ENCODE data around the gene IL20RA. TPM values are rescaled to one million over a fixed set of nuclear protein-coding genes. Genes with fewer than 3 reads are reported as not detected.

Gene IL20RA
- total and polyA plus RNA-seq, 2 donors from 2014 or later, result 0.16 to 0.34 TPM

DNA sequence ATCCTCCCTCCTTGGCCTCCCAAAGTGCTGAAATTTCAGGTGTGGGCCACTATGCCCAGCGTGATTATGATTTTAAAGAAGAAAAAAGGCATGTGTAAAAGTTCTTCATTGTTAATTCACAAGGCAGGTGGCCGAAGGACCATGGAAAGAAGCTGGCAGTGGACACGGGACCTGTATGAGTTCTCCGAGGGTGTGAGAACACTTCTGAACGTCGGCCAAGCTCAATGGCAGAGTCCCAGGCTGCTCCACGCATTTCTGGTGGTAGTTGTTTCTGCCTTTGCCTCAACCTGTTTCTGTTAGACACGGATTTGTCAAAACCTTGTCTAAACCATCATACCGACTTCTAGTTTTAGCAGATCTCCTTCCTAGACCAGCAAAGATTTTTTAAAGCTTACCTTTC lies 36.6 kb downstream of the IL20RA start:
- FAIRE-seq (no peak), DNase-seq (no peak)
- Histone ChIP-seq H3K36me3 (ENCODE audit: control insufficient read depth in 2 of 3, insufficient read depth in 3 of 3, low read length in 3 of 3) (no peaks in the 10 kb centered on the region), H3K9ac (ENCODE audit: low read length in 3 of 3) (no peak overlapping the region), H3K27ac (ENCODE audit: low read depth in 2 of 2, low read length in 2 of 2) (no peak overlapping the region), H3K27me3 (ENCODE audit: control insufficient read depth, insufficient read depth, low read length) (no peaks in the 10 kb centered on the region), H3K9me3 (ENCODE audit: control insufficient read depth in 2 of 3, insufficient read depth in 1 of 3, low read length in 3 of 3) (no peaks in the 10 kb centered on the region), H3K4me3 (ENCODE audit: low read length in 3 of 3) (no peak overlapping the region), H3K4me1 (ENCODE audit: control insufficient read depth in 2 of 3, insufficient read depth in 2 of 3, low read depth in 1 of 3, low read length in 3 of 3) (no peaks in the 10 kb centered on the region)
- TF ChIP-seq, protein P1, sequence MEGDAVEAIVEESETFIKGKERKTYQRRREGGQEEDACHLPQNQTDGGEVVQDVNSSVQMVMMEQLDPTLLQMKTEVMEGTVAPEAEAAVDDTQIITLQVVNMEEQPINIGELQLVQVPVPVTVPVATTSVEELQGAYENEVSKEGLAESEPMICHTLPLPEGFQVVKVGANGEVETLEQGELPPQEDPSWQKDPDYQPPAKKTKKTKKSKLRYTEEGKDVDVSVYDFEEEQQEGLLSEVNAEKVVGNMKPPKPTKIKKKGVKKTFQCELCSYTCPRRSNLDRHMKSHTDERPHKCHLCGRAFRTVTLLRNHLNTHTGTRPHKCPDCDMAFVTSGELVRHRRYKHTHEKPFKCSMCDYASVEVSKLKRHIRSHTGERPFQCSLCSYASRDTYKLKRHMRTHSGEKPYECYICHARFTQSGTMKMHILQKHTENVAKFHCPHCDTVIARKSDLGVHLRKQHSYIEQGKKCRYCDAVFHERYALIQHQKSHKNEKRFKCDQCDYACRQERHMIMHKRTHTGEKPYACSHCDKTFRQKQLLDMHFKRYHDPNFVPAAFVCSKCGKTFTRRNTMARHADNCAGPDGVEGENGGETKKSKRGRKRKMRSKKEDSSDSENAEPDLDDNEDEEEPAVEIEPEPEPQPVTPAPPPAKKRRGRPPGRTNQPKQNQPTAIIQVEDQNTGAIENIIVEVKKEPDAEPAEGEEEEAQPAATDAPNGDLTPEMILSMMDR (IDR thresholded peaks at IDR 0.05; ENCODE audit: borderline replicate concordance, extremely low read depth, insufficient read depth), result no peak
- intact Hi-C loops (cut with DNase I), result no loop called here

DNA sequence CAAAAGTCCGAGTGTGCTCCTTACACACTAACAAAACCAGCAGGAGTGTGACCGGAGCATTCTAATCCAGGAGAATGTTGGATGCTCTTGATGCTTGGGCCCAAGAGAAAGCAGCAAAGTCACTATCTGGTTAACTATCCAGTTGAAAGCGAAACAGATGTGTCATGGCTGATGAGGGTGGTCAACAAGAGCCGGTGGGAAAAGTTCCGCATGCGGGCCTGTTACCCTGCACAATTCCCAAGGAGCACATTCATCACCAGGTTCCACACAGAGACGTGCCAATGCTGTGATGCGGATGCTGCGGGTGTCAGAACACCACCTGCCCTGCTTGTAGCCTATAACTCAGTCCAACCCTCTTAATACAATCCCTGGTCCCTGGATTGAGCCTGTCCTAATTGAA lies 38.7 kb downstream of the IL20RA start:
- FAIRE-seq (no peak), DNase-seq (no peak)
- Histone ChIP-seq H3K27ac (ENCODE audit: low read depth in 2 of 2, low read length in 2 of 2) (no peak overlapping the region), H3K9me3 (ENCODE audit: control insufficient read depth in 2 of 3, insufficient read depth in 1 of 3, low read length in 3 of 3) (no peaks in the 10 kb centered on the region), H3K9ac (ENCODE audit: low read length in 3 of 3) (no peak overlapping the region), H3K36me3 (ENCODE audit: control insufficient read depth in 2 of 3, insufficient read depth in 3 of 3, low read length in 3 of 3) (no peaks in the 10 kb centered on the region), H3K4me3 (ENCODE audit: low read length in 3 of 3) (no peak overlapping the region), H3K27me3 (ENCODE audit: control insufficient read depth, insufficient read depth, low read length) (no peaks in the 10 kb centered on the region), H3K4me1 (ENCODE audit: control insufficient read depth in 2 of 3, insufficient read depth in 2 of 3, low read depth in 1 of 3, low read length in 3 of 3) (no peaks in the 10 kb centered on the region)
- intact Hi-C loops (cut with DNase I), result no loop called here
- TF ChIP-seq, protein P1 (IDR thresholded peaks at IDR 0.05; ENCODE audit: borderline replicate concordance, extremely low read depth, insufficient read depth), result no peak

DNA sequence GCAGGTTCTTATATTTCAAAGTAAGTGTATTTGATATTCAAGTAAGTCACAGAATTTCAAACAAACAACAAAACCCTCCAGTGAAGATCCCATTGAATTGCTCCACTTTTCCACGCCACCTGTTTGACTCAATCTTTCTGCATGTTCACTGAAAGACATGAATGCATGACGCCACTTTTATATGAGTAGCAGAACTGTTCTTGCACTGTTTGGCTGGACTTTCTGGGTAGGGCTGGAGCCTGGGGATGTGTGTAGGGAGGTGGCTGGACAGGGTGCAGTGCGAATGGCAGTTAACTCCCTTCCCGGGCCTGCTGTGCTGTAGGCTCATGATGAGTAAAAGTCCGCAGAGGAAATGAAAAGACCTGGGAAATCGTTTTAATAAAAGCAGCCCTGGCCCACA lies 39.7 kb downstream of the IL20RA start:
- Histone ChIP-seq H3K4me1 (ENCODE audit: control insufficient read depth in 2 of 3, insufficient read depth in 2 of 3, low read depth in 1 of 3, low read length in 3 of 3) (no peaks in the 10 kb centered on the region), H3K9ac (ENCODE audit: low read length in 3 of 3) (no peak overlapping the region), H3K9me3 (ENCODE audit: control insufficient read depth in 2 of 3, insufficient read depth in 1 of 3, low read length in 3 of 3) (no peaks in the 10 kb centered on the region), H3K36me3 (ENCODE audit: control insufficient read depth in 2 of 3, insufficient read depth in 3 of 3, low read length in 3 of 3) (no peaks in the 10 kb centered on the region), H3K4me3 (ENCODE audit: low read length in 3 of 3) (no peak overlapping the region), H3K27me3 (ENCODE audit: control insufficient read depth, insufficient read depth, low read length) (no peaks in the 10 kb centered on the region), H3K27ac (ENCODE audit: low read depth in 2 of 2, low read length in 2 of 2) (no peak overlapping the region)
- TF ChIP-seq, protein P1 (IDR thresholded peaks at IDR 0.05; ENCODE audit: borderline replicate concordance, extremely low read depth, insufficient read depth), result no peak
- FAIRE-seq (no peak), DNase-seq (no peak)
- intact Hi-C loops (cut with DNase I), result no loop called here

DNA sequence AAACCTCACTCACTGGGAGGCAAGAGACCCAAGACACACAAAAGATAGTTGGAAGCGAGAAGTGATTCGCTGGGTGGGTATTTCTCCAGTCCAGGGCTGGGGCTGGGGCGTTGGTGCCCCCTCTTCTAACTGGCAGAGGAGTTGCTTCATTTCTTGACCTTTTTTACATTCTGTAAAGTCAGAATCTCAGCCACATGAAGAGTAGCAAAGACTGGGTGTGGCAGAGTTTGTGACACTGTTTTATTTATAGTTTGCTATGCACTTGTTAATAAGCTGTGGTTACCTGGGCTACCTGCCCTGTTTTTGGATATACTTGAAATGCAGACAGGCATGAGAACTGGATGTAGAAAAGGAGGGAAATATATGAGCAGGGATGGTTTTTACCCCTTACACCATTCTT lies 42.3 kb downstream of the IL20RA start:
- no peak overlapping the region for H3K9ac ChIP-seq (ENCODE audit: low read length in 3 of 3)
- no peaks in the 10 kb centered on the region for H3K4me1 ChIP-seq (ENCODE audit: control insufficient read depth in 2 of 3, insufficient read depth in 2 of 3, low read depth in 1 of 3, low read length in 3 of 3)
- H3K4me3 ChIP-seq (ENCODE audit: low read length in 3 of 3), result no peak overlapping the region
- no peaks in the 10 kb centered on the region for H3K9me3 ChIP-seq (ENCODE audit: control insufficient read depth in 2 of 3, insufficient read depth in 1 of 3, low read length in 3 of 3)
- H3K36me3 ChIP-seq (ENCODE audit: control insufficient read depth in 2 of 3, insufficient read depth in 3 of 3, low read length in 3 of 3), result no peaks in the 10 kb centered on the region
- no peak overlapping the region for H3K27ac ChIP-seq (ENCODE audit: low read depth in 2 of 2, low read length in 2 of 2)
- DNase-seq, result no peak
- H3K27me3 ChIP-seq (ENCODE audit: control insufficient read depth, insufficient read depth, low read length), result no peaks in the 10 kb centered on the region
- no peak for FAIRE-seq
- intact Hi-C loops (cut with DNase I), result no loop called here
- TF ChIP-seq, protein P1 (IDR thresholded peaks at IDR 0.05; ENCODE audit: borderline replicate concordance, extremely low read depth, insufficient read depth), result no peak

All from kidney (tissue), 14 donors.